ENCODE data around the gene SPATA31A7.
"Not testable (repeated sequence)": the region's sequence is repeated elsewhere in the genome, so short reads cannot be mapped to it uniquely, and the experiment has no call there.

SPATA31A7 gene

DNA sequence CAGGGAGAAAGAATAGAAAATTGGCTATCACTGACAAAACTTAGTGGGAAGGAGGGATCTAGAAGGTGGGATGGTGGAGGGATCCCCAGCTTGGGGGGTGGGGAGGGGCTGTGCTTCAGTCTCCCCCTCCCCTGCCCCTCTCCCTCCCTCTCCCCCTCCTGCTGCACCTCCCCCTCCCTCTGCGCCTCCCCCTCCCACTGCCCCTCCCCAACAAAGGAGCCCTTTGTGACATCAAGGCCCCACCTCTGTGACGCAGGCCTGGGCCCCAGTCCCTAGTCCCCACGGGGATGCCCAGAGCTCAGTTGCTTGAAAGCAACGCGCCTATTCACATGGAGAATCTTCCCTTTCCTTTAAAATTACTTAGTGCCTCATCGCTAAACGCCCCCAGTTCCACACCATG is at the start of gene SPATA31A7:
Gene SPATA31A7, plus strand, starts transcription at position 301 of the 400 bp plus-strand sequence. Its CDS starts 29 bp downstream, at position 330.
- not testable (repeated sequence) for DNase-seq (ENCODE audit: low spot score)

DNA sequence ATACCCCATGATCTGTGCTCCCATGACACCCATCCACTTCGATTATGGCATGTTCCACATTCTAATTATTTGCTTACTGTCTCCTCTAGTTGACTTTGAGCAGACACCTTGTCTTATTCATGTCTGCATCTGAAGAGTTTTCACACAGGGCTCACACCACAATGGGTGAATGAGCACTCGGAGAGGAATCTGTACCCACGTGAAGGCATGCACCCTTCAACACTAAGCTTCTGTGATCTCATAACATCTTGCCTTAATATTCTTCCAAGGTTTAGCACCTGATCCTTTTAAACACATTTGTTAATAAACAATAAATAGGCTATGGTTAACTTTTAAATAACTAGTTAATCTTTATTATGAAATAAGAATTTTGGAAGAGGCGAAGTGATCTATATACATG is 36.6 kb downstream of the SPATA31A7 start:
- DNase-seq (ENCODE audit: low spot score): not testable (repeated sequence)
